ENCODE data around the gene CD1D.

DNA sequence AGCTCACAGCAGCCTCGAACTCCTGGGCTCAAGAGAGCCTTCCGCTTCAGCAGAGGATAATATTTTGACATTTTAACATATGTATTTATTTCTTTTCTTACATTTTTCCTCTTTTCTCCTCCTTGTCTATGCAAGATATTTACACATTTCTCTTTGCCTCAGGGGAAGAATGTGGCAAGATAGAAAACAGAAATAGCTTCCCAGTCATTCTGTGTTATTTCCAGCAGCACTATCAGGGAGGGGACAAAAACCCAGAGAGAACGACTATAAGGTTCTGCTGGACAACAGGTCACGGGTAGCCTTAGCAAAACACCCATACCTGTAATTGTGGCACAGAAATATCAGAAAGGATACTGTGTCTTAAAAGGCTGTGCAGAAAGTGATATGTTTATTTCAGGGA is 7.9 kb downstream of the CD1D start:
- TF ChIP-seq, protein P1, sequence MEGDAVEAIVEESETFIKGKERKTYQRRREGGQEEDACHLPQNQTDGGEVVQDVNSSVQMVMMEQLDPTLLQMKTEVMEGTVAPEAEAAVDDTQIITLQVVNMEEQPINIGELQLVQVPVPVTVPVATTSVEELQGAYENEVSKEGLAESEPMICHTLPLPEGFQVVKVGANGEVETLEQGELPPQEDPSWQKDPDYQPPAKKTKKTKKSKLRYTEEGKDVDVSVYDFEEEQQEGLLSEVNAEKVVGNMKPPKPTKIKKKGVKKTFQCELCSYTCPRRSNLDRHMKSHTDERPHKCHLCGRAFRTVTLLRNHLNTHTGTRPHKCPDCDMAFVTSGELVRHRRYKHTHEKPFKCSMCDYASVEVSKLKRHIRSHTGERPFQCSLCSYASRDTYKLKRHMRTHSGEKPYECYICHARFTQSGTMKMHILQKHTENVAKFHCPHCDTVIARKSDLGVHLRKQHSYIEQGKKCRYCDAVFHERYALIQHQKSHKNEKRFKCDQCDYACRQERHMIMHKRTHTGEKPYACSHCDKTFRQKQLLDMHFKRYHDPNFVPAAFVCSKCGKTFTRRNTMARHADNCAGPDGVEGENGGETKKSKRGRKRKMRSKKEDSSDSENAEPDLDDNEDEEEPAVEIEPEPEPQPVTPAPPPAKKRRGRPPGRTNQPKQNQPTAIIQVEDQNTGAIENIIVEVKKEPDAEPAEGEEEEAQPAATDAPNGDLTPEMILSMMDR (IDR thresholded peaks at IDR 0.05), result no peak
- no peak for TF ChIP-seq POLR2A (IDR thresholded peaks at IDR 0.05)

All from Peyer's patch (tissue), 4 donors.